T1000 (cell line): ENCODE results near the gene ICE2.

ENCODE experiments used
- DNase-seq: peaks from one replicate; lab custom pipeline; 2025; ENCODE audit warnings: mixed read lengths; lab: John Stamatoyannopoulos, UW

ICE2 gene

GRCh38 chr15:60370105-60370868 lies 108.7 kb downstream of the ICE2 start:
- DNase-seq: no peak

GRCh38 chr15:60369696-60370095 lies 109.2 kb downstream of the ICE2 start:
- no peak for DNase-seq
